Endothelial cell of umbilical vein (primary cell): ENCODE results near the gene KIFAP3.

Source experiments
- EZH2 ChIP-seq: IDR thresholded peaks from 2 replicates; pipeline ENCODE4 v1.6.1; 2012; ENCODE audit warnings: borderline replicate concordance, low read depth, mild to moderate bottlenecking, moderate library complexity, low read length, inconsistent platforms; ENCODE audit not compliant: severe bottlenecking
- FOS ChIP-seq: IDR thresholded peaks from 2 replicates; pipeline ENCODE4 v1.6.1; 2011; ENCODE audit warnings: mild to moderate bottlenecking, low read length, moderate library complexity, borderline replicate concordance; ENCODE audit not compliant: insufficient read depth
- GATA2 ChIP-seq: IDR thresholded peaks from 2 replicates; pipeline ENCODE4 v1.7.0; 2011; ENCODE audit warnings: low read depth, mild to moderate bottlenecking, moderate library complexity, mixed read lengths, low read length; ENCODE audit not compliant: insufficient read length, insufficient read depth
- JUN ChIP-seq: IDR thresholded peaks from 2 replicates; pipeline ENCODE4 v1.6.1; 2011; ENCODE audit warnings: borderline replicate concordance, low read depth; ENCODE audit not compliant: insufficient read length, insufficient read depth
- MYC ChIP-seq: IDR thresholded peaks from one replicate; pipeline ENCODE4 v1.6.1; 2011; ENCODE audit warnings: mild to moderate bottlenecking, low read depth, low read length
- POLR2A ChIP-seq: IDR thresholded peaks from 2 replicates; pipeline ENCODE4 v1.6.1; 2012; ENCODE audit warnings: low read depth, mild to moderate bottlenecking, control low read depth, low read length
- POLR2AphosphoS5 ChIP-seq: IDR thresholded peaks from 2 replicates; pipeline ENCODE4 v1.6.1; 2012; ENCODE audit warnings: low read depth, mild to moderate bottlenecking, control low read depth, low read length, moderate library complexity; ENCODE audit not compliant: insufficient read depth
- TF ChIP-seq, protein P1 (sequence below), 2 donors: IDR thresholded peaks; 1 replicate in 1 of 2; 2 replicates in 1 of 2; pipeline ENCODE4 v1.5.1; 2011; ENCODE audit warnings: low read length in 2 of 2, mild to moderate bottlenecking in 2 of 2, moderate library complexity in 2 of 2, control low read depth in 1 of 2, inconsistent platforms in 1 of 2, low read depth in 1 of 2; ENCODE audit not compliant: insufficient read depth in 1 of 2; ENCODE audit errors: extremely low read depth in 1 of 2
- TF ChIP-seq, protein P2 (sequence below): IDR thresholded peaks from 2 replicates; pipeline ENCODE4 v1.6.1; 2011; ENCODE audit not compliant: insufficient read depth, insufficient read length

- TF ChIP-seq, protein P1, sequence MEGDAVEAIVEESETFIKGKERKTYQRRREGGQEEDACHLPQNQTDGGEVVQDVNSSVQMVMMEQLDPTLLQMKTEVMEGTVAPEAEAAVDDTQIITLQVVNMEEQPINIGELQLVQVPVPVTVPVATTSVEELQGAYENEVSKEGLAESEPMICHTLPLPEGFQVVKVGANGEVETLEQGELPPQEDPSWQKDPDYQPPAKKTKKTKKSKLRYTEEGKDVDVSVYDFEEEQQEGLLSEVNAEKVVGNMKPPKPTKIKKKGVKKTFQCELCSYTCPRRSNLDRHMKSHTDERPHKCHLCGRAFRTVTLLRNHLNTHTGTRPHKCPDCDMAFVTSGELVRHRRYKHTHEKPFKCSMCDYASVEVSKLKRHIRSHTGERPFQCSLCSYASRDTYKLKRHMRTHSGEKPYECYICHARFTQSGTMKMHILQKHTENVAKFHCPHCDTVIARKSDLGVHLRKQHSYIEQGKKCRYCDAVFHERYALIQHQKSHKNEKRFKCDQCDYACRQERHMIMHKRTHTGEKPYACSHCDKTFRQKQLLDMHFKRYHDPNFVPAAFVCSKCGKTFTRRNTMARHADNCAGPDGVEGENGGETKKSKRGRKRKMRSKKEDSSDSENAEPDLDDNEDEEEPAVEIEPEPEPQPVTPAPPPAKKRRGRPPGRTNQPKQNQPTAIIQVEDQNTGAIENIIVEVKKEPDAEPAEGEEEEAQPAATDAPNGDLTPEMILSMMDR (IDR thresholded peaks at IDR 0.05; ENCODE audit: extremely low read depth in 1 of 2, insufficient read depth in 1 of 2, low read depth in 1 of 2, low read length in 2 of 2), result no peak
- TF ChIP-seq EZH2, result no peak
- no peak for TF ChIP-seq POLR2A
- TF ChIP-seq POLR2AphosphoS5, result no peak
- TF ChIP-seq JUN, result no peak
- TF ChIP-seq MYC, result no peak
- TF ChIP-seq, protein P2, sequence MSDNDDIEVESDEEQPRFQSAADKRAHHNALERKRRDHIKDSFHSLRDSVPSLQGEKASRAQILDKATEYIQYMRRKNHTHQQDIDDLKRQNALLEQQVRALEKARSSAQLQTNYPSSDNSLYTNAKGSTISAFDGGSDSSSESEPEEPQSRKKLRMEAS, result no peak
- no peak for TF ChIP-seq GATA2
- no peak for TF ChIP-seq FOS
Observed at GRCh38 chr1:169921080-169921479, 153.4 kb downstream of the KIFAP3 start.
